Stimulated activated CD8-positive, alpha-beta memory T cell treated with anti-CD3 and anti-CD28 coated beads, Interleukin-15, amount 100 ng/mL, for 24 hours (primary cell): ENCODE data around the gene AGAP1.

Source experiments
- DNase-seq: peaks from one replicate; pipeline ENCODE4 v3.0.0-alpha.2; 2020; ENCODE audit warnings: low read depth

Gene AGAP1

DNA sequence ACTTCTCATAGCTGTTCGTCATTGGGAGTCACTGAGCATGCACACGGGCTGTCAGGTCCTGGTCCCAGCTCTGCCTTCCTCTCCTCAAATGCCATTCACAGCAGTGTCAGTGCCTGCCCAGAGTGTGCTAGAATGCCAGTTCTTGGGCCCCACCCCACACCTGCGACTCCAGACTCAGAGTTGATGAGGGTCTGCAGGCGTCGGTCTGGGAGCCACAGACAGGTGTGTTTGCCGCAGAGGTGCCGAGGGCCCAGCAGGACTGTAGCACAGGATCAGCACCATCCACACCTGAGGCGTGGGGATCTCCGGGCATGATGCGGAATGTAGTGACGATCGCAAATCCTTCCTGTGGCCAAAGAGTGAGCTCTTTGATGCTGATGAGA lies 56.5 kb downstream of the AGAP1 start:
- no peak for DNase-seq

DNA sequence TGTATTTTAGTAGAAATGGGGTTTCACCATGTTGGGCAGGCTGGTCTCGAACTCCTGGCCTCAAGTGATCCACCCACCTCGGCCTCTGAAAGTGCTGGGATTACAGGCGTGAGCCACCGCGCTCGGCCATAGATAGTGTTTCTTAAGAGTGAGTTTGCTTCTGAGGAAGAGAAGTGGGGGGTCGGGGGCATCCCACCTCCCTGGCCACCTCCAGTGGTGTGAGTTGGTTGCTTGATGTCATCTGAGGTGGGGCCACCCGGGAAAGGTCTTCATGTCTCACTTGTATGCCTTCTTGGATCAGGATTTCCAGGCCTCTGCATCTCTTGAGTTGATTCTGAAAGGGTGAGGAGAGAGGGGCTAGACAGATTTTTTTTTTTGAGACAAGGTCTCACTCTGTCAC lies 57.1 kb downstream of the AGAP1 start:
- no peak for DNase-seq

DNA sequence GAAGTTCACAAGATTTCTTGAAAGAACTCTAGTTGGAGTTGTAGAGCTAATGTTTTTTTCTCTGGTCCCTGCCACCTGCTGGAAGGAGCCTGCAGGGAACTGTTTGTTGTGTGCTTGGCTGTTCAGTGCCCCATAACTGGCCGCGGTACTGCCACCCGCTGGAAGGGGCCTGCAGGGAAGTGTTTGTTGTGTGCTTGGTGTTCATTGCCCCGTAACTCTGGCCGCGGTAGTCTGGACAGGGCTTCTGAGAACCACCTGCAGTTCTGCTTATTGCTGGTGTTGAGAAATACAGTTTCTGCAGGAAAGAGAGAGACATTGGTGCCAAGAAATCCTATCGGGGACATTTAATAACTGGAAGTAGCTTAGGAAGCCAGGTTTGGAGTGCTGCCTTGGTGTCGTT lies 58.1 kb downstream of the AGAP1 start:
- no peak for DNase-seq

DNA sequence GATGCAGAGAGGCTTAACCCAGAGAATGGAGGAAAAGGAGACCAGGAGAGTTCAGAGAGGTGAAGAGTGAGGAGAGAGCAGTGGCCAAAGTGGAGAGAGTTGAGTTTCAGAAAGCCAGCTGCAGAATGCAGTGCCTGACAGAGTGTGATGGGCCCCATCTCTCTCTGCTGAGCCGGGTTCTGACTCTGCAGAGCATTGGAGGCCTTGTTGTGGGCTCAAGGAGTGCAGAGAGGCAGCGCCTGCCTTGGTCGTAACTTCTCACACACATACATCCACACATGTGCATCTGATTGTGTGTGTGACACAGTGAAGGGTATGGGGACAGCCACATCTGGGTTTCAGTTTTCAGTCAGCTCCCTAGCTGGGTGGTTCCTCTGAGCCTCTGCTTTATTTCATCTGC lies 58.8 kb downstream of the AGAP1 start:
- no peak for DNase-seq

DNA sequence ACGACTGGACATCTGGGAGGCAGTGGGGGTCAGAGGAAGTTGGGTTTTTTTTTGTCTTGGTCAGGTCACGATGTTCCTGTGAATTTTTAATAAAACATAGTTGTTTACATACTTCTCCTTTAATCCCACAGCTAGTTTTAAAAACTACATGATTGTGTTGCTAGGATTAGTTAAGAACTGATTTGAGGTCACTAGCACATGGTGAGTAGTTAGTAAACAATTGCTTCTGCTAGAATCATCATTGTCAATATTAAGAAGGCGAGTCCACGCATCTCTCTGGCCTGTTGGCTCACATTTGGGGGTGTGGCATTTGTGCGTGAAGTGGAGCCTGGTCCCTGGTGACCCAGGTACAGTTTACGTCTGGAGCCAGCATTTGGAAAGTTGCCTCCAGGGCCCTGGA lies 59.4 kb downstream of the AGAP1 start:
- no peak for DNase-seq

DNA sequence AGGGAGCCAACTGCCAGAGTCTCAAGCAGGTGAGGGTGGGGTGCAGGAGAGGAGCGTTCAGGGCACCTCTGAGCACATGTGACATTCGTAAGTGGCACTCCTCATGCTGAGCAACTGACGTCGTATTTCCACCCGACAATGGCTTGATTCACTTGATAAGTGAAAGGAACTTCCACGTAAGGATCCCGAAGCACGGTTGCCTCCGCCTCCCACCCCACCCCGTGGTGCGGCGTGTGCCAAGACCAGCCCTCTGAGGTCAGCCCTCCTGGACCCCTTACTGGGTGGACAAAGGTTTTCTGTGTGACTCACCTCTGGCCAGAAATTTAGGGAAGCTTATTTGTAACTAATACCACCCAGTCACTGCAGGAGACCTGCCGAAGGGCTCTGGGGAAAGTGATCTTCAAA lies 59.9 kb downstream of the AGAP1 start:
- no peak for DNase-seq

DNA sequence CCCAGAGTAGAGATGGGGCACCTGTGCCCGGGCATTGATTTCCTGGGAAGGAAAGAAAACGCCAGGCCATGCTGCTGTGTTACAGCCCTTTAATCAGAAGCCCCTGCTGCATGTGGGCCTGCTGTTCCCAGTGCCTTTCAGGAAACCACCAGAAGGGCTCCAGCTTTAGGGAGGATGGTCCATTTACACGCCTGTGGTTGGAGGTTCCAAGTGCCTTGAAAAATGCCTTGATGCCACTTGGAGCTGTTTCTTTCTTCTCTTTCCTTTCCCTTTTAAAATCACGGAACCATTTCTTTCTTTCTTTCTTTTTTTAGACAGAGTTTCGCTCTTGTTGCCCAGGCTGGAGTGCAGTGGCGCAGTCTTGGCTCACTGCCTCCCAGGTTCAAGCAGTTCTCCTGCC lies 60.5 kb downstream of the AGAP1 start:
- no peak for DNase-seq

DNA sequence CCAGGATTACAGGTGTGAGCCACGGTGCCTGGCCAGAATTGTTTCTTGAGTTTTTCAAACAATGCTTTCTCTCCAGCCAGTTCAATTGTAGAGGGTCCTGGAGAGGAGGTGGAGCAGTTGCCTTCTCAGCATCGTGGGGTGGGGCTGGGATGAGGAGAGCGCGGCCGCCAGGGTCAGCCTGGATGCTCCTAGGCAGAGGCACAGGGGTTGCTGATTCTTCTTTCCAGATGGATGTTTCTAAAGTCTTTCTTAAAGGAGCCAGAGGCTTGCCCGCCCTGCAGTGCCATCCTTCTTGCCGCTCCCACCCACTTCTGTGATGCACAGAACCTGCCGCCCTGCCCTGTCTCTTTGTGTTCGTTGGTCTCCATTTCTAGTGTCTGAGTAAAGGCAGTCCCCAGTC lies 61.1 kb downstream of the AGAP1 start:
- no peak for DNase-seq

DNA sequence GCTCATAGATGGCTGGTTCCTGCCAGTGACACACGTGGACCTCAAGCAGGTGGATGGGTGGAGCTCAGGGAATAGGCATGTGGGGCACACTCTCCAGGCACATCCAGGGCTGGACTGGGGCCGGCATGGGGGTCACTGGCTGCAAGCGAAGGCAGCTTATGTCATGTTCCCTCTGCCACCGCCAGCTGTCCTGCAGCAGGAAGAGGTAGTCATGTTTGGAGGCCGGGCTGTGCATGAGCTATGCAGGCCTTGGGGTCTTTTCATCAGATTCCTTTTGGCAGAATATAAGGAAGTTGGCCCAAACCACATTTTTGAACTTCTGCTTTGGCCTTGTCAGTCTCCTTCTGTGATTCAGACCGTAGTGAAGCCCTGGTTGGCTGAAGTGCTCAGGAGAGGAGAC lies 61.5 kb downstream of the AGAP1 start:
- no peak for DNase-seq

DNA sequence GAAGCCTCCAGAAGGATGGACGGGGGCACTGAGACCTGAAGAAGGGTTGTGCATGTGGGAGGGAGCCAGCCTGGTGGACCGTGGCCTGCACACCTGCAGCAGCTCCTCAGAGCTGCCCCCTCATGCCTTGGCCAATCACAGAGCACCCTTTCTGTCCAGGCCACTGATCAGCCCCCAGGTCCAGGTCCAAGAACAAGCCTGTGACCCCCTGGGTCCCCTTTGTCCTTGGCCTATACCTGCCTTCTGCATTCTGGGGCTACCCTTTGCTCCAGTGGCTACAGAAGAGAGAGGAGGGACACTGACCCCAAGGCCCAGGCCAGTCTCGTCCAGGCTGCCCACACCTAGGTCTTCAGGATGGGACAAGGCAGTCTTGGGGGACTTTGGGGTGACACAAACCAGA lies 62.2 kb downstream of the AGAP1 start:
- no peak for DNase-seq

DNA sequence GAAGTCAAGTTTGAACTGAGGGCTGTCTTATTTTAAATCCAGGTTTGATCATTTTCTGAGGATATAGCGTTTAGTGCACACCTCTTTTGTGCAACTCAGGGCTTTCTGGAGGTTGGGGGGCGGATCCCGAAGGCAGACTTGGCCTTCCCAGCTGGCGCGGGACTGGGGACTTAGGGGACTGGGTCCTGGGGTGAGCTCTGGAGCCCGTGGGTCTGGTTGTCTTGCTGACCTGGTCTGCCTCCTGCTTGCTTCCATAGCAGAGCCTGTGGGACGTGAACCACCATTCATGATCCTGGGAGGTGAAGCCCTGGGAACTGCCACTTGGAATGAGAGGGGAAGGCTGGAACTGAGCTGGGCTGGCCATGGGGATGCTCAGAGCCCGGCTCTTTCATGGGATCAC lies 63.1 kb downstream of the AGAP1 start:
- DNase-seq = no peak

DNA sequence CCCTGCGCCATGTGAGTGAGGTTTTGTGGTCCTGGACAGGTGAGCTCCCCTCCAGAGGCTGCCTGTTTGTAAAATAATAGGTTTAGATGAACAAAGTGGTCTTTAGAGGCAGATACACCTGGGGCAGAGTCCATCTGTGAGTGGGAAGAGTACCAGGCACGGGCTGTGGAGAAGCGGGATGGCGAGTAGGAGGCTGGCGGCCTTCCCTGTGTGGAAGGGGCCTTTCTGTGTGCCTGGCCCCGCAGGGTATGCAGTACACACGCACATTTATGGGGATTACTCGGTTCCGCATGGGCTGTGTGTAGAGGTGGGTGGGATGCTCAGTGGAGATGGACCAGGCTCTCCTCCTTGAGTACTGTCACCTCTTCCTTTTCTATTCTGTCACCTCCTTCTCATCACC lies 64.1 kb downstream of the AGAP1 start:
- no peak for DNase-seq

DNA sequence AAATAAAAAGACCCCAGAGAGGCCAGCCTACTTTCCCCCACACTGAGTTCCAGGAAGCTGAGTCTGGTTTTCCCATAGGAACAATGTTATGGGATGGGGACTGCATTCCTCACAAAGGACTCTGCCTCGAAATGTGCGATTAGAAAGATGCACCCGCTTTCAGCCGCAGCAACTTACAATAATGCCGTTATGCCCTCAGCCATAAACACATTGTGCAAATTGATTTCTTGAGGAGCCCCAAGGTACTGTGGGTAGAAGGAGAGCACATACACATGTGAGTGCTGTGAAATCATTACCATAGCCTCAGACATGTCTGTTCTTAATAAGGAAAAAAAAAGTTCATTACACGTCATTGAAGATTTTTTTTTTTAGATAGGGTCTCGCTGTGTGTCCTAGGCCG lies 64.7 kb downstream of the AGAP1 start:
- no peak for DNase-seq

DNA sequence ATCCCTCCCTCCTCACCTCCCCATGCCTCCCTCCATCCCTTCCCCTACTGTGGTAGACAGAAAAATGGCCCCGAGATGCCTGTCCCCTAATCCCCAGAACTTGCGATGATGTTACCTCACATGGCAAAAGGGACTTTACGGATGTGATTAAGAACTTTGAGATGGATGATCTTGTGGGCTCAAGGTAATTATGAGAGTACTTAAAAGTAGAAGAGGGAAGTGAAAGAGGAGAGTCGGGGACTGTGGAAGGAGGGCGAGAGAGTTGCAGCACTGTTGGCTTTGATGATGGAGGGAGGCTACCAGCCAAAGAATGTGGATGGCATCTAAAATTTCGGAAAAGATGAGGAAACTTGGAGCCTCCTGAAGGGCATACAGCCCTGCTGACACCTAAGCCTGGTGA lies 66.5 kb downstream of the AGAP1 start:
- no peak for DNase-seq

DNA sequence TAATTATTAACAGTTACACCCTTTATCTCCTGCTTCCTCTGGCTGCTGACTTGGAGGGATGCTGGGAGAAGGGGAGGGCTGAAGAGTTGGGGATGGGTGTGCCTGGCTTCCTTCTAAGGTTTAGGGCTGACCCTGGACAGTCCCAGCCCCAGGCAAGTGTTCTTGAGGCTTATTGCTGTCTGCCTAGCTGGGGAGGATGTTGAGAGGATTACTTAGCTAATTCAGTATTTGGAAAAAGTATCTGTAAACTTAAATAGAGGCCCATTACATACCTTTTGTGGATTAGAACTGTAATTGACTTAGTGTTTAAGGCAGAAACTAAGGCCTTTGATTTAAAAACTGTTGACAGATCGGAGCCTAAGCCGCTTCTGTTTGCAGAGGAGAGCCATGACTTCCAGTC lies 67.6 kb downstream of the AGAP1 start:
- DNase-seq = no peak

DNA sequence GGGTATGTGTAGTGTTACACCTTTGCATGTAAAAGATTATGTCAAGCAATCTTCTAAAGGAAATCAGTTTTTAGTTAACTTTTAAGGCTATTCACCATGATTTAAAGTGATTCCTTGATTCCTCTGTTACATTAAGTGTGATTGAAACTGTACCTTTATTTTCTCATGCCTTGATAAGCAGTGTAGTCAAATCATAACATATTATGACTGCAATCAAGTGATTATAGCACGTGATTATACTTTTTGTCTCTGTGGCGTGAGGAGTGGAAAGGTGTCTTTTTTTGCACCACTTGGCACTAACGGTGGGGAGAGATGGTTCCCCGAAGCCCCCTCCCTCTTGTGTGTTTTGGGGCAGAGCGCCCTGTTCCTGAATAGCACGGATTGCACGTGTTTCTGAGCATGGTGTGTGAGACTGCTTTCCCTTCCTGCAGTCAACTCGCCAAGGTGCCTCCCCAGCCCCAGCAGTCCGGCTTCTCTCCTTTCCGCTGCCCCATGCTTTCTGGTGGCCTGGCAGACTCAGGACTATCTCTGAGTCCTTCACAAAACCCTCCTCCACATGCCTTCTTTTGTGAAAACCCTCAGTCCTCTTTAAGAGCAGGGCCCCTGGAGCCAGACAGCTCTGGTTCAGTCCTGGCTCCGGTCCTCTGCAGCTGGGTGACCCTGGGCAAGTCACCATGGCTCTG lies 68.4 kb downstream of the AGAP1 start:
- DNase-seq = no peak

DNA sequence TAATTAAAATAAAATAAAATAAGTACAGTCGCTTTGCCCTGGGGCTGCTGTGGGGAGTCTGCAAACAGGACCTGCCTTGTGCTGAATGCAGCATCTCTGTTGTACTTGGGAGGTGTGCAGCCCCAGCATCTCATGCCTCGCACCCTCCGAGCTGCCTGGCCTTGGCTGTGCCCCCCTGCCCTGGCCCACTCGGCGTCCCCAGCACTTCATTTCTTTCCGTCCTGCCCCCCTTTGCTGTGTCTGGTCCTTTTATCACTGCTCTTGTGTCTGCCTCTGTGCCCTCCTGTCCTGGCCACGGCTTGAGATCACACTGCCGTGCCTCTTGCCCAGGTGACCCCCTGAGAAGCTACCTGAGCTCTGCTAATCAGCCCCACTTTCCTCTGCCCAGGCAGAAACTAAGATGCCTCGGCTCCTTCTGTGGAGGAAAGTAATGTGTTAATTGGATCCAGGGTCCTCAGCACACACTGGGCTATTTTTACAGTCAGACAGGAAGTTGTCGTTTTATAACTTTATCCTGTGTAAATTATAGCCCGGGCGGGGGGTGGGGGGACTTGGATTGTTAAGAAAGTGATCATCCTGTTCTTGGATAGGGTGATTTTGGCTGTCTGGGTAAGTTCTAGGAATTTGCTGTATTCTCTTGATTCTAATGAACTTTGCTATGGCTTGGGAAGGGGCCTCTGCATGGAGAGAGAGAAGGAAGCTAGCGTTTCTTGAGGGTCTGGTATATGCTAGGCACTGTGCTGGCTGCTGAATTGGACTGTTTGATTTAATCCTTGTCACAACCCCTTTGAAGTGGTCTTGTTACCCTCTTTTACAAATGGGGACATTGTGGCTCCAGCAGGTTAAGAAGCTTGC lies 69.4 kb downstream of the AGAP1 start:
- no peak for DNase-seq

DNA sequence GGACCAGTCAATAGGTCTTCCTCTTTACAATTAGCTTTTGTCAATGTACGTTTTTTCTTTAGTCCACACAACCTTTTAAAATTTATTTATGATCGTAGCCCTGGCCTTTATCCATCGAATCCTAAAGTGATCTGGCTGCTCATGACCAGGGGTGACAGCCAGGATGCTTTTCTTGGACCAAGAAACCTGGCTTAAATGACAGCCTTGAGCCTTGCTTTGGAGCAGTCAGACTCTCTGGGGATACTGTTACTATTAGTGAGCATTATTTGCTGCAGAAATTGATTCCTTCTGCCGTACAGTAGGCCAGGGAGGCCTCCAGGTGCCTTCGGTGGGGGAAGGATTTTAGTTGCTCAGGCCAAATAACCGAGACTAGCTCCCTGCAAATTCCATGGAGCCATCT lies 70.2 kb downstream of the AGAP1 start:
- DNase-seq = no peak

DNA sequence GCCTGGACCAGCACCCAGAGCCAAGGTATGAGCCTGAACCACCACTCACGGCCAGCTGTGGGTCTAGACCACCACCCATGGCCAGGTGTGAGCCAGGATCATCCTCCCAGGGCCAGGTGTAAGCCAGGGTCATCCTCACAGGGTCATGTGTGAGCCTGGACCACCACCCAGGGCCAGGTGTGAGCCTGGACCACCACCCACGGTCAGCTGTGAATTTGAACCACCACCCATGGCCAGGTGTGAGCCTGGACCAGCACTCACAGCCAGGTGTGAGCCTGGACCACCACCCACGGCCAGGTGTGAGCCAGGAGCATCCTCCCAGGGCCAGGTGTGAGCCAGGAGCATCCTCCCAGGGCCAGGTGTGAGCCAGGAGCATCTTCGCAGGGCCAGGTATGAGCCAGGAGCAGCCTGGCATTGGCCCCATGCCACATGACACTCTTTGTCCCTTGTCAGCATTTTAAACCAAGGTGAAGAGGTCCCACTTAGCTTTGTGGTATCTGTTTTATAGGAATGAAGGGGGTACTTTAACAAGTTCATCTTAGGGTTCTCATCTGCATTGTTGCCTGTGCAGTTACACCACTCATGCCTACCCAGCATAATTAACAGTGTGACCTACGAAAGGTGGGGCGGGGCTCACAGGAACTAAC lies 71.2 kb downstream of the AGAP1 start:
- no peak for DNase-seq

DNA sequence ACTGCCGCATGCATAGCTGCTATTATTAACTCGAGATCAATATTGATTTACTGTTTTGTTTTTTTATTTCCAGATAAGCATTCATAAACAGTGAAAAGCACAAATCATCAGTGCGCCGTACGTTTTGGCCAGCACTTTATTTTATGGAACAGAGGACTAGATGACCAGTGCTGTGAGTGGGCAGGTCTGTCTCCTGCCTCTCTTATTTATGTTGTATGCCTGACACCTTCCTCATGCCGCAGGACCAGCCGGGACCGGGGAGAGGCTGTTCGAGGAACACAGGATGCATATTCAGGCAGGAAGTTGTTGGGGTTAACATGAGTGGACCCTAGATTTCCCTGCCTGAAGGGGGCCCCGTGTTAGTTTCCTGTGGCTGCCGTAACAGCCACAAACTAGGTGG lies 72.6 kb downstream of the AGAP1 start:
- DNase-seq = no peak

DNA sequence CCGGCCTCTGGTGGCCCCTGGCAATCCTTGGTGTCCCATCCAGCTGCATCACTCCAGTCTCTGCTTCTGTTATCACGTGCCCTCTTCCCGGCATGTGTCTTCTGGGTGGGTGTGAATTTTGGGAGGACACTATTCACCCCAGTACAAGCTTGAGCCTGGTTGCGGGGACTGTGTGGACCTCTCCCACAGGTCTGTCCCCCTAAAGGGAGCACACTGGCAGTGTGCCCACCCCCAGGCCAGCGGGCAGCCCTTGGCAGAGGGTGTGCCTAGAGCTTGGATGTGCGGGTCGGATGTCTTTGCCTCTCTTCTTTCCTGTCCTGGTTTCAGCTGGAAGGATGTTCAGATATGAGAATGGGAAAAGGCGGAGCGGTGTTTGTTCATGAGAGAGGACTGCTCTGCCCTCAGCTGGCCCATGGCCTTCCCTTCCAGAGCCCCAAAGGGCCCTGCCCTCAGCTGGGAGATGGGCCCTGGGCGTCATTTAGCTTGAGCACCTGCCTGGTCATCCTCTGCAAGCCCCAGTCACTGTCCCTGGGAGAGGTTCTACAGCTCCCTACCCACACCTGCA lies 73.2 kb downstream of the AGAP1 start:
- DNase-seq = no peak

DNA sequence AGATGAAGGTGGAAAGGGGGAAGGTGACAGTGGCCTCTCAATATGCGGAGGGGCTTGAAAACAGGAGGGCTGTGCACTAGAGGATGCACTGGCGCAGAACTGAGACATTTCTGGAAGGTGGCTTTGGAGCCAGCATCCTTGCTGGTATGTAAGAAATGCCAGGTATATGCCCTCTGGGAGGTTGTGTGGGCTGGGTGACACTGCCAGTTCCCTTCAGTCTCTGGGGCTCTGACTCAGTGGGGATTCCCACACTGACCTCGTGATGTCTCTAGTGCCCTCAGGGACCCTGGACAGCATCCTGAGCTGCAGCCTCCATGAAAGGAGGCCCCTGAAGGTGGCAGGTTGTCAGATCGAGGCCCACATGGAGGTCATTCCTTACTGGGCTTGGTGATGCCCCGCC lies 74.0 kb downstream of the AGAP1 start:
- no peak for DNase-seq

DNA sequence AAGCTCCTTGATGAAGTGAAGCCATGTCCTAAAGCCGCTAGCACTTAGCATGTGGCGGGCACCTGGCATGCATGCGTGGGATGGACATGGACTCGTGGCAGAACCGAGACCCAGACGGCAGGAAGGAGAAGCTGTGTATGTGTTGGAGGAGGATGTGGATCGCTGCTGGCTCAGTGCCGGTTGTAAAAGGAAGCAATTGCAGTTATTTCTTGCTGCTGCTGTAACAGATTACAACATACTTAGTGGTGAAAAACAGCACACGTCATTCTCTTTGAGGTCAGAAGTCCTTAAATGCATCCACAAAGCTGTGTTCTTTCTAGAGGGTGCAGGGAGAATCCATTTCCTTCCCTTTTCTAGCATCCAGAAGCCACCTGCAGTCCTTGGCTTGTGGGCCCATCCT lies 74.6 kb downstream of the AGAP1 start:
- DNase-seq = no peak
